IPS-NIHi7 (cell line): ENCODE results near the gene FRMD4B.
"Not testable (repeated sequence)": the region's sequence is repeated elsewhere in the genome, so short reads cannot be mapped to it uniquely, and the experiment has no call there.

Source experiments
- DNase-seq: peaks from one replicate; pipeline ENCODE4 v3.0.0; 2012; ENCODE audit warnings: mixed read lengths; ENCODE audit errors: extremely low spot score

Gene FRMD4B

DNA sequence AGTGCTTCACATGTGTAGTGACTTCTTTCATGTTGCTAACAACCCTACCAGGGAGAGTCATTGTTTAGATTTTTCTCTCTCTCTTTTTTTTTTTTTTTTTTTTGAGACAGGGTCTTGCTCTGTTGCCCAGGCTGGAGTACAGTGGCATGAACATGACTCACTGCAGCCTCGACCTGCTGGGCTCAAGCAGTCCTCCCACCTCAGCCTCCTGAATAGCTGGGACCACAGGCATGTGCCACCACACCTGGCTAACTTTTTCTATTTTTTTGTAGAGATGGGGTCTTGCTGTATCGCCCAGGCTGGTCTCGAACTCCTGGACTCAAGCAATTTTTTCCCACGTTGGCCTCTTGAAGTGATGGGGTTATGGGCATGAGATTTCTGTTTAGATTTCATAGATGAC is 63.4 kb downstream of the FRMD4B start:
- DNase-seq, result not testable (repeated sequence)

DNA sequence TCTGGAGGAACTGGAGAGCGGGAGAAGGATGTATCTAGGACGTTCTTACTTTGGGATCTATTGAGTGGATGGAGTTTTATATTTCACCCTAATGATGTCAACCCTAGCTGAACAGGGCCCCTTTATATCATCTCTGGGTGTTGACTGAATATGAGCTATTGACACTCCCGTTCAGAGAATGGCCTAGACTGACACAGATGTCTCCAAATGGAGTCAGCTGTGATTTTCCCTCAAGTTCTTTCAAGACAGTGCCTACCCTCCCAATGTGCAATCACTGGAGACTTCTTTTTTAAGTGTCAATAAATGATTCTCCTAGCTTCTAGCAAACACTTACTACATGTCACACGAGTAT is 63.8 kb downstream of the FRMD4B start:
- no peak for DNase-seq

DNA sequence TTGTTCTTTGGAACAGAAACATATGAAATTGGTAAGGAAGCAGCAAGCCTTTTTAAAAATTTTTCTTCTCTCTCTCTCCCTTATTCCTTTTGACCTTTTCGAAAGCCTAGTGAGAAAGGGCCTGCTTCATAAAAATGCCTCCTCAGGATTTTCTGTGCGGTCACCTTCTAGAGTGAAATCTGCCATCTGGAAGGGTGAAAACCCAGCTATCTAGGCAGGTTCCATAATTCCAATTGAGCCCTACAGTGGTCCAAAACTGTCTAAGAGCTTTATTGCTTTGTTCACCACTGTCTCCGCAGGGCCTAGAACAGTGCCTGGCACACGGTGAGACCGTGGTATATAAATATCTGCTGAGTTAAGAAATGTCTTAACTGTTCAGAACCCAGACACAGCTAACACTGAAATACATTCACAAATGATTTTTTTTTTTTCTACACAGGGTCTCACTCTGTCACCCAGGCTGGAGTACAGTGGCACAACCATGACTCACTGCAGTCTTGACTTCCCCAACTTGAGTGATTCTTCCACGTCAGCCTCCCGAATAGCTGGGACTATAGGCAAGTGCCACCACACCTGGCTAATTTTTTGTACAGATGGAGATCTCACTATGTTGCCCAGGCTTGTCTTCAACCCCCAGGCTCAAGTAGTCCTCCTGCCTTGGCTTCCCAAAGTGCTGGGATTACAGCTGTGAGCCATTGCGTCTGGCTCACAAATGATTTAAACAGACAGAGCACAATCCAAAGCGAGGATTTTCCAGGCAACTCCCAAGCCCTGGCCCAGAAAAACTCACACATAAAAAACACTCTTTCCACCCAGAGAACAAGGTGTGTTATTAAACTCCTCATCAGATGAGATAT is 64.4 kb downstream of the FRMD4B start:
- no peak for DNase-seq

DNA sequence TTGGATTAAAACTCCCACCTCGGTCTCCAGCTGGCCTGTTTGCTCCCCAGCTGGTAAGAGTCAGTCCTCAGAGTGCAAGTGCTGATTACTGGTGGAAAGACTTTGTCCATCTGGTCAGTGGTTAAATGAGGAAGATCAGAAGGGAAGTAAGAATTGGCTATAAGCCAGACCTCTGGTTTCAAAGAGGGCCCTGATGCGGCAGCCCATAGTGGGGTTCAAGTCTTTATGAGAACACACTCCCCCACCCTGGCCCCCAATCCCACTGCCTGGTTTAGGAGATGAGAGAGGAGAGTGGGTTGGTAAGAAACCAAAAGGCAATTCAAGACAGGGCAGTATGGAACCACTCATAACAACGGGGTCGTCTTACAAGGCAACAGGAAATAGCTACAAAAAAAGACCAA is 65.0 kb downstream of the FRMD4B start:
- DNase-seq, result no peak

DNA sequence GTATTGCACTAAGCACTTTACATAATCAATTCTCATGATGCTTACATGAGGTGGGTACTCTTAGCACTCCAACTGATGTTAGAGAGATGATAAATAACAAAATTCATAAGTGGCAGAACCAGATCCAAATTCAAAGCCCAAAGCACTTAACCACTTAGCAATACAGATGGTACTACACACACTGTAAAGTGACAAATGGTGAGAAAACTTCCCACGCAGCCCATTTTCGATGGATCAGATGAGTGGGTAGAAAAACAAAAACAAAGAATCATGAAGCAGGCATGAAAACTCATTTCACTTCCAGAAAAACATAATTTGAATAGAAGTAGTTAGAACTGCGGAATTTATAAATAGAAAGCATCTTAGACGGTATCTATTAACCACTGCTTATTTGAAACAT is 66.2 kb downstream of the FRMD4B start:
- DNase-seq, result no peak

DNA sequence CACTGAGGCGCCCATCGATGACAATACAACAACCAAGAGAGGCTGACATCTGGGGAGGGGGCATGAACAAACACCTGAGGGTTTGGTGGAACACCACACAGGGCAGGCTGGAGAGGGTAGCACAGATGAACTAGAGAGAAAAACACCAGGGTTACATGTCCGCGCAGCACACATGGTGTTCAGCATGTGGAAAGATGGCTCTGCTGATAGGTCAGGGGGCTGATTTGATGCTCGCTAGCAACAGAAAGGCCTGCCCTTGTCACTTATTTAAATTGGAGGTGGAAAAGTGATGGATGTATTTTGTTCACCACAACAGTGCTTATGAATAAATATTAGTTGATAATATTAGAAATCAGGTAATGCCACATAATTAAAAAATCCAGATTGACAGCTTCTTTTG is 67.5 kb downstream of the FRMD4B start:
- DNase-seq, result no peak

DNA sequence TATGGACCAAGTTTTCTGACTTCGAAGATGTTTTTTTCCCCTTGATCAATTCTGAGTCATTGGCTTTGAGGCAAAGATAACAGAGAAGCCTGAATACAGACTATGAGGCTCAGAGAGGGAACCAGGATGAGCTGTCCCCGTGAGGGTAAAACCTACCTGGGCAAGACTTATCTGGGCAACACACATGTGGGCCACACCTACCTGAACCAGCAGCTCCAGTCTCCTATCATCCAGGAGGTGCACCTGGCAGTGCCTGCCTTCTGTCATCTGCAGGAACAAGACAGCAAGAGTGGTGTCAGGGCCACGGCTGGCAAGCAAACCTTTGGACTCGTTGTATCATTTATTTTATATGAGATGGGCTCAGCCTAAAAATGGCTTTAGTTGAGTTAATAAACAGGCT is 72.6 kb downstream of the FRMD4B start:
- no peak for DNase-seq

DNA sequence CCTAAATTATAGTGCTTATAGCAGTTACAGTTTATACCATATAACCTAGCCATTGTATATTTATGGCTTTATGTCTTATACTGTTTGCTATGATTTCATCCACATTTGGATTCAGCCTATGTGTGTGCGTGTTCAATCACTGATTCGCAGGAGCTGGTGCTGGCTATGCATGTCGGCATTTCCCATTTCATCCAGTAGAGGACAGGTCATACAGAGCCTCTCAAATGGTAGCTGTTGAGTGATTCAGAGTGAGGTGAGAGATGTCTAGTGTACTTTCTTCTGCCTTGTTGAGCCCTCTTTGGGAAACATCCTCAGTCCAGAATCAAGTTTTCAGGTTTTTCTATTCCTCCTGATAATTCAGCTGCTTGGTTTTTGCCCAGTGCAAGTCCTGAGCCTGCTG is 76.1 kb downstream of the FRMD4B start:
- no peak for DNase-seq

DNA sequence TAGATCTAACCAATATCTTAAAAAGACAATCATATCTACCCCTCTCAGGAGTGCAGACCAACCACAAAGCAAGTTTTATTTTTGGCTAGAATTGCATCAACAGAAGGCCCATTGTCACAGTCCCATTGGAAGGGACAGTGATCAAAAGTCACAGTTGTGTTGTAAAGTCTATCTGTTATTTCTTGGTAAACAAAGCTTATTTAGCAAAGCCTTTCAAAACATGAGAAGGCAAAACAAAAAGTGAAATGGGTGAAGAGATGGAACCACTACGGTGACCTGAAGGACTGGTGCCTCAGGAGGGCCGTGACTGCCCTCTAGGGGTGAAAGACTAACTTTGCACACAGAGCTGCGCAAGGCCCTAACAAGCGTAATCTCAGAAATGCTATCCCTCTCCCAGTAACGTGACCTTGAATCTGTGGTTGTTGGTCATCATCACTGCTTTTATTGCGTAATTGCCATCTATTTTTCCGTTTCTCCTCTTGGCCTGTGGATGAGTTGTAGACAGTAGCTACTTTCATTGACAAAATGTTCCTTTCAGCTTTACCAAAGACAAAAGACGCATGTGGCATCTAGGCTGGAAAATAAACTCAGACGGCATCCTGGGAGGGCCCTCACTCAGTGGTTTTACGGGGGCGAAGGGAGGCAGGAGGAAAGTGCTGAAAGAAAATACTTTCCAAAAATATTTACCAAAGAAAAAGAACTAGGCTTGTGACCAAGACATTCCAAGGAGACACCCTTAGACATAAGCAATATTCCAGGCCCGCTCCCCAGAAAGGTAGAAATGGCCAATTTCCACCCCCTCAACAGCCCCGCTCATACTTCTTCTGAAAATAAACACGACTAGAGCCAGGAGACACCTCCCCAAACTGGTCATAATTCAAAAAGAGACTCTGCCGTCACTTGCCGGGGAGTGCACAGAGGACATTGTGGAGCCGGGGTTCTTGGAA is 79.4 kb downstream of the FRMD4B start:
- peak; percentile 73 for DNase-seq

DNA sequence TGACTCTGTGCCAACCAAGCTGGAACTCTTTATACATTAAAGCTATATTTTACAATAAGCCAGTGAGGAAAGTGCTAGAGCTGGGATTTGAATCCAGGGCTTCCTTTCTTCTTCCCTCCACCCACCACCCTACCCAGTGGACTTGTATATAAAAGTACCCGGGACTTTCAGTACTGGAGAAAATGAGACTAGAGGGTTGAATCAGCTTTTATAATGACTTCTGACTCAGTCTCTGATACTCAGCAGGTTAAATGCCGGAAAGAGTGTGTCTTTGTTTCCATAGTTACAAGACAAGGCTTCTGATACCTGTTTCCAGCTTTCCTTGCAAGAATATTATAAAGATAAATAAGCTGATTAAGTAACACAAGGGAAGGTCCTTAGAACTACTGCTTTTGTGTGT is 80.9 kb downstream of the FRMD4B start:
- DNase-seq, result no peak

DNA sequence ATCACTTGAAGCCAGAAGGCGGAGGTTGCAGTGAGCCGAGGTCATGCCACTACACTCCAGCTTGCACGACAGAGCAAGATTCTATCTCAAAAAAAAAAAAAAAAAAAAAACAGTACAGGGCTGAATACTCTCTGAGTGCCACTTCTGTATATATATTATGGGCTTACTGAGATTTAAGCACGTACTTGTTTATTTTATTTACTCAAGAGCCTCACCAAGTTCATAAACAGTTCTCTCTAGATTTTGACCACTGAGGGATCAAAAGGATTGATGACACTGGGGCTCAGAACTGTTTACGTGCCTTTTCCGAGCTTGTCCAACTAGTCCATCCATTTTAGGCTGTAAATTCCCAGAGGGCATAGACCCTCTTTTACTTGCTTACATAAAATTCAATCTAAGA is 81.5 kb downstream of the FRMD4B start:
- no peak for DNase-seq

DNA sequence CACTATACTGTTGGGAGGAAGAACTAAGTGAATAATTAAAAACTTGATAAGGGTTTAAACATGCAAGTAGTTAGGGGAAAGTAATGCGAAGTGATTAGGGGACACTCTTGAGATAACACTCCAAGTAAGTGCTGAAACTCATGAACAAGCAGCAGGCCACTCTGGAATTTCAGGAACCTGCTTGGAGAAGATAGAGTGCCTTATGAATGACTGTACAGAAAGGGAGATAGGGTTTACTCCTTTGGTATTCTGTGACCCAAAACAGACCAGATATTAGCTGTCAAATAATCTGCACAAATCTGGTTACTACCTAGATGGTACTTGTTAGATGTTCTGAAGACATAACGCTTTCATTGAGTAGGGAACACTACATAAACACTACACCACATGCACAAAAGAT is 85.6 kb downstream of the FRMD4B start:
- DNase-seq, result no peak

DNA sequence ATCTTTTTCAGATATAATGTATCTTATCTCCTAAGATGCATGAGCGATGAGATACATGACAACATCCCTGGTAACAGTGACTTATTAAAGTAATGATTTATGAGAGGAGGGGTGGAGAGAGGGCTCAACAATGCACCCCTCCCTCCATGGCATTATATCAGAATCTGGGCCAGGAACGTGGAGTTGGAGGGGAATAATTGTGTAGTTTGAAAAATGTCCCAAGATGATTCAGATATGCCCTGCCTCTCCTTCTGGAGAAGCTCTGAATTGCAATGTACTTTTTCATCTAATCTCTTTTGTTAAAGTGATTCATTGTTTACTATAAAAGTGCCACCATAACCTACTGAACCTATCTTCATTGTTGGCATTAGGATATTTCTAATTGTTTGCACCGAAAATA is 86.5 kb downstream of the FRMD4B start:
- DNase-seq, result no peak

DNA sequence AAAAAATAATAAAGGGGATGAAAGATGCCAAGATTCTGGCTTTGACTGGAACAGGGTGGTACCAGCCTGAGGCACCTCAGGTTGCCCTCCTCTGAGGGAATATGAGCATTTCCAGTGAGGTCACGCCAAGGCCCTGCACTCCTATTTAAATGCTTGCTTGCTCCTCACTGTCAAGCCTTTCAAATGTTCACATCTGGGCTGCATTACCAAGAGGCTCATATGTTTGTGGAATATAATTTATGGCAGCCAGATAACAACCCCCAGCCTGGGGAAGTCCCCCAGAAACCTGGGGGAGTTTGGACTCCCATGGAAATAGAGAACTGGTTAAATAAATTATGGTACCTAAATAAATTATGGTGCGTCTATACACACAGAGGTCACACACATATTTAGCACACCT is 88.4 kb downstream of the FRMD4B start:
- no peak for DNase-seq

DNA sequence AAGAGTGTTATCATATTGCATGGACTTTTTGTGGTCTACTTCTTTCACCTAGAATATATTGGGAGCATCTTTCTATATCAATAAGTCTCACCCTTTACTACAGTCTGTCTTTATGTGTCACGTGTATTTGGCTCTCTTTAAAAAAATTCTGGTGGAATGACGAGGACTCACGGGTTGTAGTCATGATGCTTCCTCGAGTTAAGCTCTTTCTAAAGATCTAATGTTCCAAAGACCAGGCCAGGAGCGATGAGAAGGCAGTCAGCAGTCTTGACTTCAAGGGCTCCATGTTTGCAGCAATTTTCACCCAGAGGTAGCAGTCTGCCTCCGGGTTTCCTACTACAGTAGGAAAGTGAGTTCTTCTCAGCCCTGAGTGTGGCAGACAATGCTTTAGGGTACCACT is 88.9 kb downstream of the FRMD4B start:
- no peak for DNase-seq

DNA sequence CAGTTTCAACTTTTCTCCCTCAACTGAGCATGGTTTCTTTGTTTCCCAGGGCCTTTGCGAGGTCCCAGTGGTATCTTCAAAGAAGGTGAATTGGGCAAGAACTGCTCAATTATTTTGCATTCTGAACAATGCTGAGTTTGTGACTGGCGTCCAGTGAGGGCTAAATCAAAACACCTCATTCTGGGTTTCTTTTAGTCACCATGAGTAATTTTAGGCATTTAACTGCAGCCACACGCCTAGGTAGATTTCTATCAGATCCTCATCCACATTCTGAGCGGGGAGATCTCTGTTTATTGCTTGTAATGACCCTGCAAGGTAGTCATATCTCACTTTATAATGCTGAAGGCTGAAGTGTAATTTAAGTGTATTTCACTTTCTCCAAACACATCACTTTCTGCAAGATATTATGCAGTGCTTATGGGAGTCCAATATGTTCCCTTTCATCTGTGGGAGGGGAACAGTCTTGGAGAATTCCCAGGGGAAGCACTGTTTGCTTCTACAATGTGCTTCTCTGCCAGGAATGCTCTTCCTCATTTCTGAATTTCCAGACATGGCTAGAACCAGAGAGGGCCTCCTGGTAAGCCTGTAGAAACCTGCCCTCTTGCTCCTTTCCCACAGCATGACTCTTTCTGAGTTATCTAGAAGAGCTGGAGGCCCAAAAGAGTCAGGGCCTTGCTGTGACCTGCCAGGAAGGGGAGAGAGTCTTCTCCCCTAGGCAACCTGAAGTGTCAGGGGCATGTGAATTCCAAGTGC is 91.7 kb downstream of the FRMD4B start:
- no peak for DNase-seq

DNA sequence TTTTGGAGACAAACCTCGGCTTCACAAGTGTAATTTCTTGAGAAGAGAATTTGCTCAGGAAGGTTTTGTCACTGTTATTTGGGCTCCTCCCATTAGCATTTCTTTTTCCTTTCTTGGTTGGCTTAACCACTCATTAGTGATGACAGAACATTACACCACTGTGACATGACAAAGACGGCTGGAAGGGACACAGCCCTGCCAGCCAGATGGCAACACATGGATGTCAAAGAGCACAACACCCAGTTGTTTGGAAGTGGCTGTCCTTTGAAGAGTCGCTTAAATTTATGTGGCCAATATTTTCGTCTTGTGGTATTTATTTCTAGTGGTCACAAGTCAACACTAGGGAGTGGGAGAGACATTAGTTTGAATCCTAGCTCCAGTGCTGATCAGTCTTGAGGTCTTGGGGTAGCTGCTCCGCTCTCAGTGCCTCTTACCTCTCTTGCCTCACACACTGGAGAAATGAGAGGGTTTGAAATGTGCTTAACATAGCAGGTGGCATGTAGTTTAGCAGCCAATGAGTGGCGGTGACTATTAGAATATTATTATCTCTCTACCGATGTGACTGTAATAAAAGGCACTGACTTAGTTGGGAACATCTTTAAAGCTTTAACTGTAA is 92.8 kb downstream of the FRMD4B start:
- DNase-seq, result no peak

DNA sequence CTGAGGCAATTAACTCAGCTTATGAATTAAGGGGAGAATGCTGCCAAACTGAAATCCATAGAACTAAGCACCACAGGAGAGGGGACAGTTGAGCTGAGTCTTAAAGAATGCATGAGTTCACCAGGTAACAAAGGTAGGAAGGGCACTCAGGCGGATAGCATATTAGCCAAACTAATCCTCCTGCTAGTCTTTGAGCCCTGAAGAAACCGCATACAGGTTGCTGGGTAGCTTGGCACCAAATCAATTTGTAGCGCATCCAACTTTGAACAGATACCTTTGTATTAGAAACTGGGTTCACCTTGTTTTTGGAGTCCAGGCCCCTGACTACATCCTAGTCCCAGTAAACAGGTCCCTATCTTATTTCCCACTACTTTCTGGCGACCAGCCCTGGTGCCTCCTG is 93.7 kb downstream of the FRMD4B start:
- DNase-seq, result no peak

DNA sequence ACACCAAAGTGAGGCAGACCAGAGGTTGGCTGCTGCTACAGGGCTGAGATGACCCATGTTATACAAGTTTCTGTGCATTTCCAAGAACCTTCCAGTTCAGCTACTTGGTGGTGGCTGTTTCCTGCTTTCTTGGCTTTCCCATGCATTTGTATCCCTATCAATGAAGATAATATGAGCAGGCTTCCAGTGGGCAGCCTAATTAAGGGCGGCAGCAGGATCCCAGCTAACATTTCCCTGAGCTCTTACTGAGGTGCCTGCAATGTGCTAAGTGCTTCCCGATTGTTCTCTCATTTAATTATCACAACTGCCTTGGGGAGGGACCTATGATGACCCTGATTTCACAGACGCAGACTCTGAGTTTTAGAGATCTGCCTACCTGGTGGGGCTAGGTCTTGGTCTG is 95.5 kb downstream of the FRMD4B start:
- DNase-seq, result no peak

DNA sequence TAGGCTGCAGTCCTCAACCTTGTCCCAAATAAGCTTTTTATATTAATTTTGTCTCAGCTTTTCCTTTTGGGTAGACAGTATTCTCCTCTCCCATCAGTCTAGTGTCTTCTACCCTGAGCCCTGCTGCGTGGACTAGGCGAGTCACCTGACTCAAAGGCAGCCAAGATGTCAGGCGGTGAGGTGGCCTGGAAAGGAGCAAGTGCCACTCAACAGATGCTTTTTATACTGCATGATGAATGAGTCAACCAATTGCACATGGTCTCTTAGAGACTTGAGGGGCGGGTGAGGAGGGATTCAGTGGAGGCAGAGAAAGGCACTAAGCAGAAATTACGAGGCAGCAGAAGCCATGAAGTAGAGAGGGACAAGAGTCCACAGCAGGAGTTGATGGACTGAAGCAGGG is 95.9 kb downstream of the FRMD4B start:
- no peak for DNase-seq

DNA sequence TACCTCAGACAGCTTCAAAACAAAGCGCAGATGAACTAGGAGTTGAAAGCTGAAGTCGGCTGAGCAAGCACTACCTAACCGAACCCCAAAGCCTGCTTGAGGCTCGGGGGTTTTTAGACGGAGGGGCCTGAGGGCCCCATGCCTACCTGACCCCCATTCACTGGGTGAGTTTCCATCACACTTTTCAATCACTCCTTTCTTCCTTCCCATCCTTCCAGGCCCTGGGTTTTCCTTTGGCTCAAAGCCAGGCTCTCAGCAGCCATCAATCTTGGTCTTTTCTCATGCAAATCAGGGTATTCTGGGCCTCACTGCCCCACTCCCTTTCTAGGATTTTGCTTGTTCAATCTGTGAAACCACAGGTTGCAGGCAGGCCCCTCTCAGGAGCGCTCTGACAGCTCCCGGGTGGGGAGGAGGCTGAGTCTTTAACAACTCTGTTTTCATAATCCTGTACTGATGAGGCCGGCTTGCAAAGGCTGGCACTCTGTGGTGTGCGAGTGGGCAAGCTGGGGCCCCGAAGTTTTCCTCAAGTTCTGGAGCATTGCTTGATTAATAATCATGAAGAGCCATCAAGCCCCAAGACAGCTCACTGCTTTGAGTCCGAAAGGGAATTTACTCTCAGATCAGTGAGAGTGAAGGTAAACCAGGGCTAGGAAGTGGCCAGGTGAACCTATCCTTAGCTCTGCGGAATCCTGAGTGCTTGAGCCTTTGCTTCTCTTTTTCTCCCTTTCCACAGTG is 97.6 kb downstream of the FRMD4B start:
- peak; percentile 73 for DNase-seq
